NCI-H2196 (cell line): ENCODE data around the gene TYR.
"Not testable (repeated sequence)": the region's sequence is repeated elsewhere in the genome, so short reads cannot be mapped to it uniquely, and the experiment has no call there.

Experiments used
- DNase-seq: peaks from one replicate; lab custom pipeline; 2025; ENCODE audit not compliant: unreplicated experiment; lab: John Stamatoyannopoulos, UW

Gene TYR

DNA sequence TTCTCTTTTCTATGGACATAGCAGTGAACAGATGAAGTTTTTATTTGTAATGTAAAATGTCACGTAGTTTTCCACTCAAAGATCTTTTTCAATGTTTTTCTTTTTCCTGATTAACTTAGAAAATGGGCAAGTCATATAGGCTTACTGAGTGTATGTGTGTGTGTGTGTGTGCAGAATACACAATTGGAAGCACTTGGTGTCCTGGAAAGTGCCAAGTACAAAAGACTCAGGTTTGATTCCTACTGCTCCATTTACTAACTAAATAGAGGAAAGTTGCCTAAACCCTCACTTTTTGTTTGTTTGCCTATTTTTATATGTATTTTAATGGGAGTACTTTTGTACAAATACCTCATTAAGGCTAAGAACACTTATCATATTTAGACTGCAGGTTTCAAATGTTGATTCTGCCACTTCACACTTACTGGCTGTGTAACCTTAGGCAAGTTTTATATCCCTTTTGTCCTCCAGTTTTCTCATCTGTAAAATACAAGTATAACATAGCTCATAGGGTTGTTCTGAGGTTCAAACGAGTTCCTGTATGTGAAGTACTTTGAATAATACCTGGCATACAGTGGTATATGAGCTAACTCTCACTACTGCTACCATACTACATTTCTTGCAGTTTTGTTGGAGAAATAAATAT lies 90.1 kb downstream of the TYR start:
- no peak for DNase-seq

- not testable (repeated sequence) for DNase-seq
Measured at GRCh38 chr11:89272540-89273088, 94.9 kb downstream of the TYR start.

GRCh38 chr11:89273220-89273619 lies 95.5 kb downstream of the TYR start:
- DNase-seq = not testable (repeated sequence)

- DNase-seq = no peak
Measured at GRCh38 chr11:89275966-89276365, 98.3 kb downstream of the TYR start.

GRCh38 chr11:89279176-89279575 lies 101.5 kb downstream of the TYR start:
- DNase-seq = no peak

- not testable (repeated sequence) for DNase-seq
Measured at GRCh38 chr11:89281032-89281677, 103.5 kb downstream of the TYR start.

- not testable (repeated sequence) for DNase-seq
Measured at GRCh38 chr11:89286601-89287000, 108.9 kb downstream of the TYR start.

- DNase-seq = not testable (repeated sequence)
Measured at GRCh38 chr11:89288004-89288403, 110.3 kb downstream of the TYR start.

GRCh38 chr11:89293965-89294679 lies 116.4 kb downstream of the TYR start:
- DNase-seq = no peak

- not testable (repeated sequence) for DNase-seq
Measured at GRCh38 chr11:89295023-89295422, 117.3 kb downstream of the TYR start.

DNA sequence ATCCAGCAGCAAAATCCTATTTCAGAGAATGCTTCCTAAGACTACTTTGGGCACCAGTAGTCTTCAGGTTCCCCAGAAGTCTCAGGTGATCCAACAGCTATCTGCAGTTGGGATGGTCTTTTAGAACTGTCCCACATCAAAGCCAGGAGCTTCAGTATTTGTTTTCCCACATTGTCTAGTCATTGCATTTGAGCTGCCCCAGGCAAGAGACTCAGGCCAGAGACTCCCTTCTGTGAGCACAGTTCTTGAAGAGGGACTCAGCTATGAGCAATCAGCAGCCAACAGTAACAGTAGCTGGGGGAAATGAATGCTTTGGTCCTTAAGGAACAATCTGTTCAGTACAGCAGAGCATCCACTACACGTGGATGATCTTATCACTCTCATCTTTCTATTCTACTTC lies 125.4 kb downstream of the TYR start:
- DNase-seq = not testable (repeated sequence)

- not testable (repeated sequence) for DNase-seq
Measured at GRCh38 chr11:89308272-89308671, 130.6 kb downstream of the TYR start.

- not testable (repeated sequence) for DNase-seq
Measured at GRCh38 chr11:89309321-89309985, 131.8 kb downstream of the TYR start.

DNA sequence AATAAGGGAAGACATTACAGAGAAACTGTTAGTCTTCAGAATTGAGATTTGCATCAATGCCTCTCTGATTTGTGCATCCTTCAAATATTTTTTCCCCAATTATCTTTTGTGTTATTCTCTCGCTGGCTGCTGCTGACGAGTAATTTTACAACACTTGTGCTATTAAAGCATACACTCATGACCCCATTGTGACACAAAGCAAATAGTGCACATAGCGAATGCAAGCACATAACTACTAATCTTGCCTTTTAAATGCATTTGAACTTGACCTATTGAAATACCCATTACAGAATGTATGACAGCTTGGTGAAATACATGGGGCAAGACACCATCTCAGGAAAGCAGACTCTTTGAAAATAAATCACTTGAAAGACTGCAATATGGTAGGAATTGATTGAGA lies 132.9 kb downstream of the TYR start:
- not testable (repeated sequence) for DNase-seq

- DNase-seq = no peak
Measured at GRCh38 chr11:89321401-89321800, 143.7 kb downstream of the TYR start.

- DNase-seq = no peak
Measured at GRCh38 chr11:89327885-89328284, 150.2 kb downstream of the TYR start.

DNA sequence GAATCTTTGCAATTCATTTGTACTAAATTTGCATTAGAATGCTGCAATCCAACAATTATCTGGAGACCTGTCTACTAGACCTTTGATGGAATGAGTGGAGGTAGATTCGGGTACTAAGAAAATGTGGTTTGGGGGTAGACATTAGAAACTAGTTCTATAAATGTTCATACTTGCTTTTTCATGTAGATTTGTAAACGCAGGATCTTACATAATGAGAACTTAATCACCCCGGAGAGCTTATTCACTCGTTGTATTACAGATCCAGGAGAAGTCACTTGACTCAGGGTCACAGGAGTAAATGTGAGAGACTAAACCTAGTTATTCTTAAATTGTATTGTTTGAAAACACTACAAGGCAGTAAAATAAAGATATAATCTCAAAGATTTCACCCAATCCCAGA lies 154.3 kb downstream of the TYR start:
- DNase-seq = not testable (repeated sequence)

DNA sequence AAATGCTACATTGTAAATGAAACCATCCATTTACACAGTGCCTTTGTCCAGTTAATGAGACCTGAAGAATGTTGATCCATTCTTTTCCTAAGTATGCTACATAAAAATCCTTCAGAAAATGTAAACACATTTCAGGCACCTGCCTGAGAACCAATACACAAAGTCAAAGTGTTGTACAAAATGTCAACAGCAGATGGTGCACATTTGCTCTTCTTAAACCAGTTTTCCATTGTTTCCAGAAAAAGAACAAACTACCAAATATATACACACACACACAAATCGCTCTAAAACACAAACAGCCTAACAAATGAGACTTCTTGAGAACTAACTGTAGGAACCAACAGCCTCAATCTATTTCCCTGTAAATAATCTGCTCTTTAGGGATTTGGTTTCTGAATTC lies 156.0 kb downstream of the TYR start:
- DNase-seq = not testable (repeated sequence)

DNA sequence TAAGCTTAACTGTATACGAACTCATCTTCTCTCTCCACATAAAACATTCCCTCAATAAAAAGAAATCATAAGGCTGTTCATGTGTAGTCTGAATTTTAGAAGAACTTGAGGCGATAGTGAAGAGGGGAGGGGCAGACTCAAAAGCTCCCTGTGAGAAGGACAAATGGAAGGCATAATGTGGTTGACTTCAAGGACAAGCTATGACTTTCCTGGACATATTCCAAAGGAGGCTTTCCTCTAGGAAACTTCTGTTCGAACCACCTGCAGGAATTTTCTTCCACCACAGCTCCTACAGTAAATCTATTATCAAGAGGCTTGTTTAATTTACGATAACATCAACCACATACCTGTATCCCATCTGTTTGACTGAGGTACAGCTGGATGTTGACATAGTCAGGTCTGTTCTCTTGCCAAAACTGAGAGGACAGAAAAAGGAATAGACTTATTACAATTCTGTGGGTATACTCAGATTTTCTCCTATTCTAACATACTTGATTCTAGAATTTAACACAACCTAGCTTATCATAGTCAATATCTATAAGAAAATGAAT lies 159.5 kb downstream of the TYR start:
- not testable (repeated sequence) for DNase-seq

DNA sequence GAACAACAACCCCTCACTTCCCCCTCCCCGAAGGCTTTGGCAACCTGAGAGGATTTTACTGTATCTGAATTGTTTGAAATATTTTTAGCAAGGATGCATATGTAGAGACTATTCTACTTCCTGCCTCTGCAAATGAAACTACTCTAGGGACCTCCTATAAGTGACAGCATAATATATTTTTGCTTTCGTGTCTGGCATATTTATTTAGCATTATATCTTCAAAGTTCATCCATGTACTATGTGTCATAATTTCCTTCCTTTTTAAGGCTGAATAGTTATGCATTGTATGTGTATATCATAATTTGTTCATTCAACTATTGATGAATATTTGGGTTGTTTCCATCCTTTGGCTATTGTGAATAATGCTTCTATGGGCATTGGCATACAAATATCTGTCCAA lies 160.4 kb downstream of the TYR start:
- not testable (repeated sequence) for DNase-seq

GRCh38 chr11:89340450-89340849 lies 162.8 kb downstream of the TYR start:
- DNase-seq = not testable (repeated sequence)
